Brain microvascular endothelial cell (primary cell): ENCODE measurements around the gene ZNF284.
A peak's percentile ranks its signal among the peaks of the same experiment; 100 is the strongest.

Experiments used
- DNase-seq: peaks from one replicate; pipeline ENCODE4 v3.0.0-alpha.2; 2020
- H3K27ac ChIP-seq: fragments of 250-450 bp; sonication (Bioruptor Pico); 2 replicates; pipeline ENCODE4 v1.5.1; 2020; ENCODE audit warnings: mild to moderate bottlenecking, moderate library complexity
- H3K27me3 ChIP-seq: fragments of 250-450 bp; sonication (Bioruptor Pico); replicated peaks from 2 replicates; pipeline ENCODE4 v1.5.1; 2020; ENCODE audit warnings: mild to moderate bottlenecking
- H3K36me3 ChIP-seq: fragments of 250-450 bp; sonication (Bioruptor Pico); replicated peaks from 2 replicates; pipeline ENCODE4 v1.5.1; 2020; ENCODE audit warnings: mild to moderate bottlenecking
- H3K4me3 ChIP-seq: 2 replicates; pipeline ENCODE4 v1.5.1; 2011; ENCODE audit warnings: low read depth, mild to moderate bottlenecking, control low read depth, low read length, moderate library complexity
- in situ Hi-C: cut with HindIII; loops from 2 replicates; pipeline ENCODE4 v1.10.0; 2017; ENCODE audit warnings: low sequenced_read_pairs, low pct_ligation_motif_present
- TF ChIP-seq, protein P1 (sequence below): IDR thresholded peaks from 2 replicates; pipeline ENCODE4 v1.5.1; 2011; ENCODE audit warnings: low read depth, mild to moderate bottlenecking, moderate library complexity, low read length, control low read depth, inconsistent platforms; ENCODE audit errors: missing control alignments

The ZNF284 gene

DNA sequence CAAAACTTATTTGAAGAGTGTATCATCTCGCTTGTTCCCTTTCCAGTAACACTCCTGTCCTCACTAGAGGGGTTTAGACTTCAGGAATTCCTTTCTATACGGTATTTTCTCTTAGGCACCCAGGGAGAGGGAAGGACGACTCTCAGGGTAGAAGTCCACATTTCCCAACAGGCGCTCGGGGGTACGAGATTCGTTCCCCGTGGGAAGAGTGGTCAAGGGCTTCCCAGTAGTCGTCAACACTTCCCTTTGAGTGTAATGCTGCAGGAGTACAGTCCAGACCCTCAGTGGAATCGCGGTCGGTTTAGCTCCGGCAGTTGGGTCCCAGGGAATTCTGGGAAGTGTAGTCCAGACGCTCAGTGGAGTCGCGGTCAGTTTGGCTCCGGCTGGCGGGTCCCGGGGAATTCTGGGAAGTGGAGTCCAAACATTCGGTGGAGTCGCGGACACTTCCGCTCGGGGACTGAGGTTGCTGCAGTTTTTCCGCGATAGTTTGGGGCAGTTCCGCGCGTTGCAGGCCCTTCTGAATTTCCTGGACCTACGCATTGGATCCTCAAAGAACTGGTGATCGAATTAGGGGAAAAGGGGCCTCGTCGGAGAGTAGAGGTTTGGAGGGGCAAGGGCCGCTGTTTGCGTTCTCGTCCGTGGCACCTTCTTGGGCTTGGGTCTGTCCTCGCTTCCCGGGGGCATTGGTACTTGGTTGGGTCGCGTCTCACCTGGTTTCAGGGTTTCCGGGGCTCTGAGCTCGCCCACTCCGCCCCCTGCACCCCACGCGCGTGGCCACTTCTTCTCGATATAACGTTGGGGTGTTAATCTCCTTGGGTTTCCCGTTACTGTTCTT, 22.2 kb downstream of the ZNF284 start, which contains the start of gene ZNF224:
Gene ZNF224 (plus strand): TSS at position 431 of the 835 bp plus-strand sequence. CDS start 3,513 bp downstream, outside the sequence.
- Histone ChIP-seq H3K27ac (peak within 1 kb of the TSS; percentile 38), H3K36me3 (peaks cover 11% of the 10 kb centered on the region), H3K4me3 (peak within 1 kb of the TSS; percentile 97), H3K27me3 (no peaks in the 10 kb centered on the region)
- in situ Hi-C loops: no loop called here
- peak; percentile 93 for DNase-seq
- TF ChIP-seq, protein P1, sequence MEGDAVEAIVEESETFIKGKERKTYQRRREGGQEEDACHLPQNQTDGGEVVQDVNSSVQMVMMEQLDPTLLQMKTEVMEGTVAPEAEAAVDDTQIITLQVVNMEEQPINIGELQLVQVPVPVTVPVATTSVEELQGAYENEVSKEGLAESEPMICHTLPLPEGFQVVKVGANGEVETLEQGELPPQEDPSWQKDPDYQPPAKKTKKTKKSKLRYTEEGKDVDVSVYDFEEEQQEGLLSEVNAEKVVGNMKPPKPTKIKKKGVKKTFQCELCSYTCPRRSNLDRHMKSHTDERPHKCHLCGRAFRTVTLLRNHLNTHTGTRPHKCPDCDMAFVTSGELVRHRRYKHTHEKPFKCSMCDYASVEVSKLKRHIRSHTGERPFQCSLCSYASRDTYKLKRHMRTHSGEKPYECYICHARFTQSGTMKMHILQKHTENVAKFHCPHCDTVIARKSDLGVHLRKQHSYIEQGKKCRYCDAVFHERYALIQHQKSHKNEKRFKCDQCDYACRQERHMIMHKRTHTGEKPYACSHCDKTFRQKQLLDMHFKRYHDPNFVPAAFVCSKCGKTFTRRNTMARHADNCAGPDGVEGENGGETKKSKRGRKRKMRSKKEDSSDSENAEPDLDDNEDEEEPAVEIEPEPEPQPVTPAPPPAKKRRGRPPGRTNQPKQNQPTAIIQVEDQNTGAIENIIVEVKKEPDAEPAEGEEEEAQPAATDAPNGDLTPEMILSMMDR: no peak

DNA sequence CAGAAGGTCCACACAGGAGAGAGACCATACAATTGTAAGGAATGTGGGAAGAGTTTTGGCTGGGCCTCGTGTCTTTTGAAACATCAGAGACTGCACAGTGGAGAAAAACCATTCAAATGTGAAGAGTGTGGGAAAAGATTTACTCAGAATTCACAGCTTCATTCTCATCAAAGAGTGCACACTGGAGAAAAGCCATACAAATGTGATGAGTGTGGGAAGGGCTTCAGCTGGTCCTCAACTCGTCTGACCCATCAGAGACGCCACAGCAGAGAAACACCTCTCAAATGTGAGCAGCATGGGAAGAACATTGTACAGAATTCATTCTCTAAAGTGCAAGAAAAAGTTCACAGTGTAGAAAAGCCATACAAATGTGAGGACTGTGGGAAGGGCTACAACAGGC, 35.8 kb downstream of the ZNF284 start:
- DNase-seq: no peak
- in situ Hi-C loops: no loop called here
- H3K27ac ChIP-seq: no peak overlapping the region
- TF ChIP-seq, protein P1: no peak
- peaks cover 36% of the 10 kb centered on the region for H3K36me3 ChIP-seq
- H3K4me3 ChIP-seq: no peak overlapping the region
- no peaks in the 10 kb centered on the region for H3K27me3 ChIP-seq

DNA sequence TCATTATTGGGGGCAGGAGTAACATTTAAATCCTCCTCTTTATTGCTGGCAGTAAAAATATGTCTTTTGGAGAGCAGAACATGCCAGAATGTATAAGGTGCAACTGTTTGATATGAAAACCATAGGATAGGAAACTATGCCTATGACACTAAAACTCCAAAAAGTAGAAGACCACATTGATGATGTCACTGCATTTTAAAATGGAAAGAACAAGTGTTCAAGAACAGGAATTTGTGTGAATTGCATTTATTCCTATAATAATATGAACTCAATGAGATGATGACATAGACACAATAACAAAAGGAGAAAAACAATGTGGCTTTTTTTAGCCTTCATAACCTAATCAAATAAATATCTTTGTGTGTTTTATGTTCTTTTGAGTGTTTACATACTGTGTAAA, 37.5 kb downstream of the ZNF284 start:
- in situ Hi-C loops: no loop called here
- TF ChIP-seq, protein P1: no peak
- DNase-seq: no peak
- Histone ChIP-seq H3K36me3 (peaks cover 30% of the 10 kb centered on the region), H3K27ac (no peak overlapping the region), H3K4me3 (no peak overlapping the region), H3K27me3 (no peaks in the 10 kb centered on the region)

DNA sequence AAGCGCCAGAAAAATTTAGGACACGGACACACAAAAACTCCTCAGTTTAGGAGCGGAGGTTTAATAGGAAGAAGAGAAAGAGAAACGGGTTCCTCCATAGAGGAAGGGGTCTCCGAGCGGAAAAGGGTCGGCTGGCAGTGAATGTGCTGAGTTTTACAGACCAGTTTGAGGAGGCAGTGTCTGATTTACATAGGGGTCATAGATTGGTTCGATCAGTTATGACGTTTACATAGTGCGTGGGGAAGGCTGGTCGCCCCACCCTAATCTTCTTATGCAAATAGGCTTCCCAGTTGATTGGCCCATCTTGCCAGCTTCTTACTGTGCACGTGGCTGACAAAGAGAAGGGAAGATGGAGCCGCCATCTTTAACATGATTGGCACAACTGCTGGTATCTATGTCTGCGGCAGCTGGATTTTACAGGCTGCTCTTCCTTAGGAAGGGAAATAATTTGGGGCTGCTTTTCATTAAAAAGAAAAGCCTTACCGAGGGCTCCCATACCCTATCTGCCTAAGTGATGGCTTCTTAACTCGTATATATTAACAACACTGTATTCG, 40.0 kb downstream of the ZNF284 start:
- Histone ChIP-seq H3K27ac (peak overlapping the region; percentile 67), H3K27me3 (no peaks in the 10 kb centered on the region), H3K4me3 (peak overlapping the region; percentile 91), H3K36me3 (peaks cover 11% of the 10 kb centered on the region)
- TF ChIP-seq, protein P1: no peak
- in situ Hi-C loops: no loop called here
- peak; percentile 94 for DNase-seq

DNA sequence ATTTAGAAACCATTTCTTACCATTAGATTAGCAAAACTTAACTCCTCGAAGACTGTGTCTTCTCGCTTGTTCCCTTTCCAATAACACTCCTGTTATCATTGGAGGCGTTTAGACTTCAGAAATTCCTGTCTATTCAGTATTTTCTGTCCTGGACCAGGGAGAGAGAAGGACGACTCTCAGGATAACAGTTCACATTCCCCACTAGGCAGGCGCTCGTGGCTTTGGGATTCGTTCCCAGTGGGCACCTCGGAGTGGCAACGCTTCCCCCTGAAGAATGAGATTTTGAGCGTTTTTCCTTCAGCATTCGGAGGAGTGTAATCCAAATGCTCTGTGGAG, 40.8 kb downstream of the ZNF284 start:
- no peak for DNase-seq
- TF ChIP-seq, protein P1: no peak
- peak overlapping the region; percentile 67 for H3K27ac ChIP-seq

More for the DNA sequence above, 40.8 kb downstream of the ZNF284 start:
- Histone ChIP-seq H3K27me3 (no peaks in the 10 kb centered on the region), H3K36me3 (peaks cover 3% of the 10 kb centered on the region), H3K4me3 (peak overlapping the region; percentile 91)
- in situ Hi-C loops: no loop called here
